Measurements from ENCODE around the gene WSCD1. TPM values are rescaled to one million over a fixed set of nuclear protein-coding genes. Genes with fewer than 3 reads are reported as not detected.

Gene WSCD1
- total RNA-seq, 4 donors from 2014 or later = 0.21 to 5.7 (median 1.6) TPM

DNA sequence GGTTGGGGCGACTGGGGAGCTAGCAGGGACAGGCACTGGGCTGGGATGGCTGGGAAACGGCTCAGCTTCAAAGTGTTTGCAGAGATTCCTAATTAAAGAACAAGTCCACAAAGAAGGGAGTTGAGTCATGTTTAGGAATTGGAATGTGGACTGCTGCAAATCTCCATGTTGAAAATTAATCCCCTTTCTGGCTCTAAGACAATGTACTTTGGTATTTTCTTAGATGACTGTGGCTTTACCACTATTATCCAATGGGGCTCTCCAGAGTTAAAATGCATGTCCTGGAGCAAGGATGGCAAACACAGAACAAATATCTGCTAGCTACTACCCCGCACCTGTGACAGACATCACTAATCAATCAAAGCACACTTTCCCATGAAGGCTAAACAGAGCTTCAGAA is 22.2 kb upstream of the WSCD1 start:
- Histone ChIP-seq H3K4me1 (no peaks in the 10 kb centered on the region), H3K36me3 (no peaks in the 10 kb centered on the region), H3K27me3 (no peaks in the 10 kb centered on the region), H3K9me3 (peaks cover 0 to 6% (median 0%) of the 10 kb centered on the region in 4 donors), H3K27ac (no peak overlapping the region), H3K4me3 (no peak overlapping the region)
- no peak for TF ChIP-seq POLR2A (IDR thresholded peaks at IDR 0.05)
- no peak for TF ChIP-seq EP300 (IDR thresholded peaks at IDR 0.05)
- TF ChIP-seq, protein P1, sequence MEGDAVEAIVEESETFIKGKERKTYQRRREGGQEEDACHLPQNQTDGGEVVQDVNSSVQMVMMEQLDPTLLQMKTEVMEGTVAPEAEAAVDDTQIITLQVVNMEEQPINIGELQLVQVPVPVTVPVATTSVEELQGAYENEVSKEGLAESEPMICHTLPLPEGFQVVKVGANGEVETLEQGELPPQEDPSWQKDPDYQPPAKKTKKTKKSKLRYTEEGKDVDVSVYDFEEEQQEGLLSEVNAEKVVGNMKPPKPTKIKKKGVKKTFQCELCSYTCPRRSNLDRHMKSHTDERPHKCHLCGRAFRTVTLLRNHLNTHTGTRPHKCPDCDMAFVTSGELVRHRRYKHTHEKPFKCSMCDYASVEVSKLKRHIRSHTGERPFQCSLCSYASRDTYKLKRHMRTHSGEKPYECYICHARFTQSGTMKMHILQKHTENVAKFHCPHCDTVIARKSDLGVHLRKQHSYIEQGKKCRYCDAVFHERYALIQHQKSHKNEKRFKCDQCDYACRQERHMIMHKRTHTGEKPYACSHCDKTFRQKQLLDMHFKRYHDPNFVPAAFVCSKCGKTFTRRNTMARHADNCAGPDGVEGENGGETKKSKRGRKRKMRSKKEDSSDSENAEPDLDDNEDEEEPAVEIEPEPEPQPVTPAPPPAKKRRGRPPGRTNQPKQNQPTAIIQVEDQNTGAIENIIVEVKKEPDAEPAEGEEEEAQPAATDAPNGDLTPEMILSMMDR (IDR thresholded peaks at IDR 0.05) = no peak
- 76 to 83% methylated on average over 3 of the region's 3 CpGs for WGBS, 2 donors
- no peak for DNase-seq (ENCODE audit: low spot score in 2 of 2)

DNA sequence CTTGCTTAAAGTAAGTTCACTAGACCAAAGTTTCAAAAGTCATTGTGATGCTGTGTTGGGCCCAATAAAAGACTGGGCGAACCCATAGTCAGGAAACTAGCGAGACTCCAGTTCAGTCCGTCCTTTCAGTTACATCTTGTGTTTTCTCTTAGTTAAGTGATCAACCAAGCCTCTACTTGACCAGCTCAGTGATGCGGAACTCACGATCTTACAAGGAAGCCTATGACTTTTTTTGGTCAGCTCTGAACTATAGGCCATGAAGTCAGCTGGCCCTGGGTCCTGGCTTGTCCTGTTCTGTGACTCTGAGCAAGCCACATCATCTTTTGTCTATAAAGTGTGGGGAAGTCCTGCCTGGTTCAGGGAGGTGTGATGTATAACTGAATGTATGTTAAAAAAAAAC is 21.7 kb upstream of the WSCD1 start:
- peaks cover 0 to 6% (median 0%) of the 10 kb centered on the region in 4 donors for H3K9me3 ChIP-seq
- H3K36me3 ChIP-seq = no peaks in the 10 kb centered on the region
- no peak overlapping the region for H3K4me3 ChIP-seq
- no peaks in the 10 kb centered on the region for H3K27me3 ChIP-seq
- DNase-seq (ENCODE audit: low spot score in 2 of 2) = no peak
- no peak overlapping the region for H3K27ac ChIP-seq
- no peaks in the 10 kb centered on the region for H3K4me1 ChIP-seq
- no peak for TF ChIP-seq POLR2A (IDR thresholded peaks at IDR 0.05)
- TF ChIP-seq, protein P1 (IDR thresholded peaks at IDR 0.05) = no peak
- TF ChIP-seq EP300 (IDR thresholded peaks at IDR 0.05) = no peak
- WGBS, 2 donors = 90 to 93% methylated on average over 5 of the region's 5 CpGs

DNA sequence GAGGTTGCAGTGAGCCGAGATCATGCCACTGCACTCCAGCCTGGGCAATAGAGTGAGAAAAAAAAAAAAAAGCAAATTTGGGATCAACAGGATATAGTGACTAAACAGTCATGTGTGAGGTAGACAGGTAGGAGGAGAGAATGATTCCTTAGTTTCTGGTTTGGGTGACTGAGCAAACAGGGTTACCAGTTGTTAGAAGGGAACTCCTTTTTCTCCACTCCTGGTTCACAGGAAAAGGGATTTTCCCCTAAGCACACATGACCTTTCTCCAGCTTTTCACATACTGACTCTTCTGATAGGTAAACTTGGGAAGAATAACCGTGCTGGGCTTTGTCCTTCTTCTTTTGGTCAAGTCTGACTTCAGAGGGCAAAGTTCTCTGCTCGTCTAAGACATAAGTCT is 17.3 kb upstream of the WSCD1 start:
- TF ChIP-seq POLR2A (IDR thresholded peaks at IDR 0.05) = no peak
- no peaks in the 10 kb centered on the region for H3K27me3 ChIP-seq
- no peaks in the 10 kb centered on the region for H3K4me1 ChIP-seq
- H3K36me3 ChIP-seq = no peaks in the 10 kb centered on the region
- DNase-seq (ENCODE audit: low spot score in 2 of 2) = no peak
- peaks cover 0 to 3% (median 0%) of the 10 kb centered on the region in 4 donors for H3K9me3 ChIP-seq
- WGBS, 2 donors = 74 to 80% methylated on average over 3 of the region's 3 CpGs
- H3K27ac ChIP-seq = no peak overlapping the region
- no peak overlapping the region for H3K4me3 ChIP-seq

DNA sequence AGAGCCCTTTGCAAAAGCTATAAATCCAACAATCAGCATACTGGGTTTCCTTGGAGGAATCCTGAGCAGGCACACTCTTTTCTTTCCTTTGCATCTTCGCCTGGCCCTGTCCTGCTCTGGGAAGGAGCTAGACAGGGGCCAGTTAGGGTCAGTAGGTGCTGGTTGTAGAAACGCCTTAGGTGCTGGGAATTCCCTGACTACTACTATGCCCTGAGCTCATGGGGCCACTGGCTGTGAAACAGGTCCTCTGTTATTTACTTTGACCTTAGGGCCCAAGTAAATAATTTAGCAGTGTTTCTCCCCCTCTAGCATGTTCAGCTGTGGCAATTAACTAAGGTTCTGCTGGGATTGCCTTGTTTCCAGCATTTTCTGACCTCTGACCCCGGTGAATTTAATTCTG is 15.8 kb upstream of the WSCD1 start:
- 43 to 58% methylated on average over 3 of the region's 3 CpGs for WGBS, 2 donors
- TF ChIP-seq EP300 (IDR thresholded peaks at IDR 0.05) (no peak), POLR2A (IDR thresholded peaks at IDR 0.05) (no peak)
- TF ChIP-seq, protein P1 (IDR thresholded peaks at IDR 0.05) = no peak
- Histone ChIP-seq H3K36me3 (no peaks in the 10 kb centered on the region), H3K4me3 (no peak overlapping the region), H3K9me3 (peaks cover 0 to 3% (median 0%) of the 10 kb centered on the region in 4 donors), H3K27me3 (no peaks in the 10 kb centered on the region), H3K27ac (no peak overlapping the region), H3K4me1 (no peaks in the 10 kb centered on the region)
- DNase-seq (ENCODE audit: low spot score in 2 of 2) = no peak

DNA sequence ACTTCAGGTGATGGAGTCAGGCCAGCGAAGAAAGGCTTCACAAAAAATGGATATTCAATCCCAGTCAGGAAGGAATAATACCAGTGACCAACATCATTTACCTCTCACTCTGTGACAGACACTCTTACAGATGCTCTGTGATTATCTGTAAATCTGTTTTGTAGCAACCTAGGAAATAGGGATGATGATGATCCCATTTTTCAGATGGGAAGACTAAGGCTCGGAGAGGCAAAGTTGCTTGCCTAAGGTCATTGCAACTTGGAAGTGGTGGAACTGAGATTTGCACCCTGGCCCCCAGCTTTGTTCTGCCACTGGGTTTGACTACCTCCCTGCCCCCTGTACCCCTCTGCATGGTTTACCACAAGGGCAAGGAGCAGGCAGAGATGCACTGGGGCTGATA is 14.1 kb upstream of the WSCD1 start:
- H3K36me3 ChIP-seq = no peaks in the 10 kb centered on the region

More for the DNA sequence above, 14.1 kb upstream of the WSCD1 start:
- DNase-seq (ENCODE audit: low spot score in 2 of 2) = no peak
- no peaks in the 10 kb centered on the region for H3K27me3 ChIP-seq
- no peak overlapping the region for H3K27ac ChIP-seq
- TF ChIP-seq POLR2A (IDR thresholded peaks at IDR 0.05) (no peak), EP300 (IDR thresholded peaks at IDR 0.05) (no peak)
- TF ChIP-seq, protein P1 (IDR thresholded peaks at IDR 0.05) = no peak
- H3K4me3 ChIP-seq = no peak overlapping the region
- WGBS, 2 donors = 83 to 85% methylated on average over 2 of the region's 2 CpGs
- H3K4me1 ChIP-seq = no peaks in the 10 kb centered on the region
- H3K9me3 ChIP-seq = peaks cover 0 to 3% (median 0%) of the 10 kb centered on the region in 4 donors
